HG02840 (cell line): Measurements from ENCODE around the gene PLAAT5.
"Not testable (repeated sequence)": the region's sequence is repeated elsewhere in the genome, so short reads cannot be mapped to it uniquely, and the experiment has no call there.

Experiments
- ATAC-seq: cut with Tn5 transposase; IDR thresholded peaks from one replicate; pipeline ENCODE4 v1.9.1; 2021; ENCODE audit warnings: mild to moderate bottlenecking, moderate library complexity, moderate number of reproducible peaks; ENCODE audit not compliant: unreplicated experiment, low FRiP score

Gene PLAAT5

DNA sequence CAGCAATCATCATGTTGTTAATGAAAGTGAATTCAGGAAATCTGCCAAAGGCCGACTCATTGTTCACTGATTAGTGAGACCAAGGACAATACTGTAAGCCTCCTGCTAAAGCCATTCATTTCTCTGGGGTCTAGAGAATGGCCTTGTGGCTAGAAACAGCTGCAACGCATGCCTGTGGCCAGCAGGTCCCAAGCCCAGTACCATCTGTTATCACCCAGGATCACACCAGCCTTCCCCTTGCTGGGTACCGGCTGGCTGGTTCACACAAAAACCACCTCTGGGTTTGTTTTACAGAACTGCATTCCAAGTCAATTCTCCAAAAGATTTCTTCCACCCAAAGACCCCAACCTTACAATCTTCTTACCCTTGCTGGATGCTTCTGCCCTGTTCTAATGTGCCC, 1.1 kb downstream of the PLAAT5 start:
- no peak for ATAC-seq

DNA sequence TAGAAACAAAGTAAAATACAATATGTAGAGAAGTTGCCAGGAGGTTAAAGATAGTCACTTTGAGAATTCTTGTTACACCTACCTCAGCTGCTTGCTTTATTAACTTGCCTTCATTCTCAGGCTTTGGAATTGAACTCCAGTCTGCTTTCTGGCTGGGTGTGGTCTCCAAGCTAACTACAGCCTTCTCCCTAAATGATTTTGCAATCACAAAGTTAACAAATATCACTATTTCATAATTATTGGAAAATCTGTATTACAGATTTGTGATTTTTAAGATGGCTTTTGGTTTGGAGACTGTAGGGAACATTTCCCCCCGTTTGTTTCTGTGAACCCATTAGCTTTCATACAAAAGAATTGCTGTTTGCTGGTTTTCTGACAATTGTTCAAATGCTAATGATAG, 2.2 kb downstream of the PLAAT5 start:
- no peak for ATAC-seq

- ATAC-seq = no peak
Observed at GRCh38 chr11:63485777-63486176, 5.2 kb downstream of the PLAAT5 start.

- no peak for ATAC-seq
Observed at GRCh38 chr11:63480039-63480438, 10.9 kb downstream of the PLAAT5 start.

GRCh38 chr11:63478896-63479295, 12.1 kb downstream of the PLAAT5 start:
- ATAC-seq = no peak

DNA sequence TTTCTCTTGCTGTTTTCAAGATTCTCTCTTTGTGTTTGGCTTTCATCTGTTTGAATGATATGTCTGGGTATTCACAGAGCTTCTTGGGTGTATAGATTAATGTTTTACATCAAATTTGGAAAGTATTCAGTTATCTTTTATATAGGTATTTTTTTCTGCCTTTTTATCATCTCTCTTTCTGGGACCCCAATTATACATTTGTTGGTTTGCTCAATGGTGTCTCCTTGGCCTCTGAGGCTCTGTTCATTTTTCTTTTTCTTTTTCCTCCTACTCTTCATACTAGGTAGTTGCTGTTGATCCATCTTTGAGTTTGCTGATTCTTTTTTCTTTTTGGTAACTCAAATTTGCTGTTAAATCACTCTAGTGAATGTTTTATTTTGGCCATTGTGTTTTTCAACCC, 14.3 kb downstream of the PLAAT5 start:
- no peak for ATAC-seq

GRCh38 chr11:63472372-63472771, 18.6 kb downstream of the PLAAT5 start:
- no peak for ATAC-seq

DNA sequence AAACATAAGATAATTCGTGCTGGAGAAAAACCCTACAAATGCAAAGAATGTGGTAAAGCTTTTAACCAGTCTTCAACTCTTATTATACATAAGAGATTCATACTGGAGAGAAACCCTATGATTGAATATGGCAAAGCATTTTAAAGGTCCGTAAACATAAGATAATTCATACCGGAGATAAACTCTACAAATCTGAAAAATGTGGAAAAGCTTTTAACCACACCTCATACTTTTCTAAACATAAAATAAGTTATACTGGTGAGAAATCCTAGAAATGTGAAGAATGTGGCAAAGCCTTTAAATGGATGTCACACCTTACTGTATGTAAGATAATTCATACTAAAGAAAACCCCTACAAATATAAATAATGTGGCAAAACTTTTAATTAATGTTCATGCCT, 20.7 kb downstream of the PLAAT5 start:
- no peak for ATAC-seq

DNA sequence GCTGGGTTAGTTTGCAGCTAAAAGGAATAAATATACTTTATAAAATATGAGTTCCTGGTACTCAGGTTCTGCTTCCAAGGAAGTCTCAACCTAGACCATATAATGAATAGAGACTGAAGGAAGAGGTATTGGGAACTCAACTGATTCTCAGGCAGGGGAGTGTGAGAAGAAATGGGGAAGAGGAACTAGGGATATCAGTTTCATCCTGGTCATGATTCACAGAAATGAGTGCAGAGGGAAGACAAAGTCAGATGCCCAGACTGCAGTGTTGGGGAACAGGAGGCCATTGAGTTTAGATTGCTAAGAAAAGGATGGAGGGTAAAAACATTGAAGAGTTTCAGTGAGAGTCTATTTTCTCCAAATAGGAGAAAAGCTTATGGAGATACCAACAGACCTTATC, 28.8 kb downstream of the PLAAT5 start:
- no peak for ATAC-seq

- no peak for ATAC-seq
Observed at GRCh38 chr11:63459586-63459985, 31.4 kb downstream of the PLAAT5 start.

DNA sequence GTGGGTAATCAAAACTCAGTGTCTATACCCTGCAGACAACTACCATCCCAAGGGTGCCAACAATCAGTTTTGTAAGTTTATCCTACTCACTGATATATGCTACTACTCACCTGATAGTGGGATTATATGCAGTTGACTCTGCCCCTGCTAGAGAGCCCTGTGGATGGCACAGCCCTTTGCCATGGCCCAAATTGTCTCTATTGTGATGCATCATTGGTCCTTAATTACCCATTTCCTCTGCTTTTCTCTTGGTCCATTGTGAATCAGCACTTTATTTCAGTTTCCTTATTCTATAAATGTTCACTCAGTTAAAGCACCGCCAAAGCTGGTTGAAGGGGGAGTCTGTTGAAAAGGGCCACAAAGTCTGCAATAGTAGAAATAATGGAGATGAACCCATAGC, 42.3 kb downstream of the PLAAT5 start:
- ATAC-seq = no peak

DNA sequence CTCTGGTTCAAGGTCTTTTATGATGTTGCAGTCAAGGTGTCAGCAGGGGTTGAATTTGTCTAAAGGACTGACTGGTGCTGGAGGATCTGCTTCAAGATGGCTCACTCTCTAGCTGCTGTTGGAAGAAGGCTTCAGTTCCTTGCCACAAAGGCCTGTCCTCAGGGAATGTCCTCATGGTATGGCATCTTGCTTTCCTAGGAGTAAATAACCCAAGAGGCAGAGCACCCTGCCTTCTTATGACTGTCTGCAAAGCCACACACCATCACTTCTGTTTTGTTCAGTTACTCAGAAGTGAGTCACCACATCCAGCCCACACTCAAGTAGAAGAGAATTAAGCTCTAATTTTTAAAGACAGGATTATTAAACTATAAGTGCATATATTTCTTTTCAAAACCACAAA, 45.2 kb downstream of the PLAAT5 start:
- no peak for ATAC-seq

DNA sequence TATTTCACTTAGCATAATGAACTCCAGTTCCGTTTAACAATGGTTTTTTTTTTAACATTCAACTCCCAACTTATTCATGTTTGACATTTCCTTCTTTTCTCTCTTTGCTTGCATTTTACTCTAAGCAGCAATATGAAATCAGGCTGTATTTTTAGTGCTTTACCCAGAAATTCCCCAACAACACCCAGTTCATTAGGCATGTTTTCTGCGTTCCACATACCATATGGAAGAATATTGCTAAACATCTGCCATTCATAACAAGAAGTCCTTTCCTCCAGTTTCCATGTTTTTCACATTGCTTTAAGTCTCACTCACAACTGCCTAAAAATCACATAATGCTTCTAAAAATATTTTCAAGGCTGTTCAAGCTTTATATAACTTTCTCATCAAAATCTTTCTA, 45.8 kb downstream of the PLAAT5 start:
- no peak for ATAC-seq

DNA sequence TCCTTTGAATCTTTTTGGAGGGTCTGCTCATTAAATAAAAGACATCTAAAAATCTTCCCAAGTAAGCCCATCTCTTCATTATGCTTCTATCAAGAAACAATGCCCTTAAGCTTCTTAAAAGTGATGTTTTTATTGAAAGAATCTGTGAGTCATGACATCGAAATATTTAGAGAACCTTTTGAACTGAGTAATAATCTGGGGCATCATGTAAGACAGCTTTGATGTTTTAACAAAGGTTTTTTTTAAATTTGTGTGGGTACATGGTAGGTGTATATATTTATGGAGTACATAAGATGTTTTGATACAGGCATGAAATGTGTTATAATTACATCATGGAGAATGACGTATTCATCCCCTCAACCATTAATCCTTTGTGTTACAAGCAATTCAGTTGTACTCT, 46.8 kb downstream of the PLAAT5 start:
- ATAC-seq = no peak

GRCh38 chr11:63443714-63444113, 47.3 kb downstream of the PLAAT5 start:
- no peak for ATAC-seq

- not testable (repeated sequence) for ATAC-seq
Observed at GRCh38 chr11:63435831-63436230, 55.1 kb downstream of the PLAAT5 start.

GRCh38 chr11:63435351-63435750, 55.6 kb downstream of the PLAAT5 start:
- not testable (repeated sequence) for ATAC-seq

DNA sequence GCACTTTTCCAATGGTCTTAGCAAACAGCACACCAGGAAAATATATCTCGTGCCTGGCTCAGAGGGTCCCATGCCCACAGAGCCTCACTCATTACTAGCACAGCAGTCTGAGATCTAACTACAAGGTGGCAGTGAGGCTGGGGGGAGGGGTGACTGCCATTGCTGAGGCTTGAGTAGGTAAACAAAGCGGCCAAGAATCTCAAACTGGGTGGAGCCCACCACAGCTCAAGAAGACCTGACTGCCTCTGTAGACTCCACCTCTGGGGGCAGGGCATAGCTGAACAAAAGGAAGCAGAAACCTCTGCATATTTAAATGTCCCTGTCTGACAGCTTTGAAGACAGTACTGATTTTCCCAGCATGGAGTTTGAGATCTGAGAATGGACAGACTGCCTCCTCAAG, 60.2 kb downstream of the PLAAT5 start:
- ATAC-seq = not testable (repeated sequence)

DNA sequence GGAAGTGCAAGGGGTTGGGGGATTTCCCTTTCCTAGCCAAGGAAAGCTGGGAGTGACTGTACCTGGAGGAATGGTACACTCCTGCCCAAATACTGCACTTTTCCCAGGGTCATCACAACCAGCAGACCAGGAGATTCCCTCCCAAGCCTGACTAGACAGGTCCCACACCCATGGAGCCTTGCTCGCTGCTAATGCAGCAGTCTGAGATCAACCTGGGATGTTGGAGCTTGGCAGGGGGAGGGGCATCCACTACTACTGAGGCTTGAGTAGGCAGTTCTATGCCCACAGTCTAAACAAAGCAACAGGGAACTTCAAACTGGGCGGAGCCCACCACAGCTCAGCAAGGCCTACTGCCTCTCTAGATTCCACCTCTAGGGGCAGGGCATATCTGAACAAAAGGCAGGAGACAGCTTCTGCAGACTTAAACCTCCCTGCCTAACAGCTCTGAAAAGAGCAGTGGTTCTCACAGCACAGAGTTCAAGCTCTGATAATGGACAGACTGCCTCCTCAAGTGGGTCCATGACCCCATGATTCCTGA, 62.9 kb downstream of the PLAAT5 start:
- ATAC-seq = no peak

GRCh38 chr11:63417174-63417852, 73.7 kb downstream of the PLAAT5 start:
- ATAC-seq = no peak
